Measurements from ENCODE around the gene RSF1. TPM values are rescaled to one million over a fixed set of nuclear protein-coding genes. Genes with fewer than 3 reads are reported as not detected.
"Not testable (repeated sequence)": the region's sequence is repeated elsewhere in the genome, so short reads cannot be mapped to it uniquely, and the experiment has no call there.

Gene RSF1
- polyA plus RNA-seq, 1 of the 3 experiments (the other 2 are of a cell fraction): 8.4 TPM

- TF ChIP-seq FOXJ3 (CRISPR knock-in tag; IDR thresholded peaks at IDR 0.05): no peak
These were observed 3.3 kb upstream of the RSF1 start (continued) for GRCh38 chr11:77823775-77824174.

GRCh38 chr11:77822126-77822525, 1.6 kb upstream of the RSF1 start:
- 87% methylated on average over 13 of the region's 13 CpGs for WGBS (ENCODE audit: low lambda C conversion rate)
- Histone ChIP-seq H3K4me3 (ENCODE audit: low read depth in 2 of 2, low read length in 1 of 2) (peak overlapping the region; percentile 82 to 98; a peak in 3 of 4 replicates), H3K27ac (ENCODE audit: low read depth in 2 of 2, low read length in 1 of 2) (peak overlapping the region in 1 of 2 experiments; percentile 72; a peak in 1 of 4 replicates), H3K4me2 (peak overlapping the region; percentile 87), H3K9ac (peak overlapping the region; percentile 74; the same call in 1 of the 2 replicates), H3K79me2 (ENCODE audit: insufficient read depth) (peaks cover 77% of the 10 kb centered on the region), H4K20me1 (ENCODE audit: insufficient read depth) (peaks cover 21% of the 10 kb centered on the region), H3F3A (replicated peaks; ENCODE audit: insufficient read depth) (peaks cover 14% of the 10 kb centered on the region), H2AFZ (ENCODE audit: low read depth) (peak overlapping the region; percentile 90; the same call in 1 of the 2 replicates)
- H3K27me3 ChIP-seq (ENCODE audit: insufficient read depth); H3K36me3 ChIP-seq (replicated peaks in 1 of 2; ENCODE audit: control insufficient read depth in 1 of 2, insufficient read depth in 2 of 2, low read length in 1 of 2); POLR2A ChIA-PET; DNase-seq; H3K9me2 ChIP-seq; H3K4me1 ChIP-seq (ENCODE audit: control insufficient read depth in 1 of 2, insufficient read depth in 2 of 2, low read depth in 1 of 2, low read length in 1 of 2); H3K9me3 ChIP-seq; CTCF ChIA-PET: not testable (repeated sequence)

- Histone ChIP-seq H2AFZ (ENCODE audit: low read depth) (peak overlapping the region; percentile 90; the same call in 1 of the 2 replicates), H3K27ac (ENCODE audit: low read depth in 2 of 2, low read length in 1 of 2) (peak overlapping the region; percentile 72 to 74), H3K79me2 (ENCODE audit: insufficient read depth) (peaks cover 85% of the 10 kb centered on the region), H3F3A (replicated peaks; ENCODE audit: insufficient read depth) (peaks cover 14% of the 10 kb centered on the region), H3K27me3 (ENCODE audit: insufficient read depth) (no peaks in the 10 kb centered on the region), H3K4me3 (ENCODE audit: low read depth in 2 of 2, low read length in 1 of 2) (peak overlapping the region; percentile 82 to 98), H3K9me2 (no peaks in the 10 kb centered on the region), H3K9me3 (no peaks in the 10 kb centered on the region), H3K4me1 (ENCODE audit: control insufficient read depth in 1 of 2, insufficient read depth in 2 of 2, low read depth in 1 of 2, low read length in 1 of 2) (peaks cover 5% of the 10 kb centered on the region in 2 experiments; a peak in 3 of 4 replicates), H4K20me1 (ENCODE audit: insufficient read depth) (peaks cover 28% of the 10 kb centered on the region), H3K9ac (peak overlapping the region; percentile 74), H3K36me3 (replicated peaks in 1 of 2; ENCODE audit: control insufficient read depth in 1 of 2, insufficient read depth in 2 of 2, low read length in 1 of 2) (peaks cover 0 to 10% of the 10 kb centered on the region in 2 experiments), H3K4me2 (peak overlapping the region; percentile 87)
- 7% methylated on average over 16 of the region's 16 CpGs for WGBS (ENCODE audit: low lambda C conversion rate)
- POLR2A ChIA-PET: interaction anchor here (0.7 kb wide), 1 partner anchor 46 kb away, joined by 3 read pairs; no protein-coding TSS in a partner anchor
- no peak for TF ChIP-seq FOXJ3 (CRISPR knock-in tag; IDR thresholded peaks at IDR 0.05)
- TF ChIP-seq TCF12 (IDR thresholded peaks at IDR 0.05): no peak
- no peak for TF ChIP-seq RXRA (IDR thresholded peaks at IDR 0.05; ENCODE audit: borderline replicate concordance, low read depth)
- TF ChIP-seq GATA2 (CRISPR knock-in tag; IDR thresholded peaks at IDR 0.05): no peak
- TF ChIP-seq IRF3 (IDR thresholded peaks at IDR 0.05; ENCODE audit: low read depth, low read length): no peak
- no peak for TF ChIP-seq SIN3A (IDR thresholded peaks at IDR 0.05; ENCODE audit: borderline replicate concordance, low read depth, low read length)
- TF ChIP-seq YY1 (IDR thresholded peaks at IDR 0.05; ENCODE audit: low read depth): no peak
- TF ChIP-seq USF2 (IDR thresholded peaks at IDR 0.05; ENCODE audit: borderline replicate concordance, low read depth, low read length): no peak
- TF ChIP-seq USF1 (IDR thresholded peaks at IDR 0.05; ENCODE audit: borderline replicate concordance, low read depth): no peak
- no peak for TF ChIP-seq FOSL2 (IDR thresholded peaks at IDR 0.05; ENCODE audit: borderline replicate concordance, low read depth)
- TF ChIP-seq TAF1 (IDR thresholded peaks at IDR 0.05; ENCODE audit: borderline replicate concordance, low read depth, low read length): no peak
- no peak for TF ChIP-seq REST (IDR thresholded peaks at IDR 0.05; ENCODE audit: low read depth, low read length)
- TF ChIP-seq NFIC (IDR thresholded peaks at IDR 0.05; ENCODE audit: borderline replicate concordance): no peak
- CTCF ChIA-PET: interaction anchor here (0.6 to 0.7 kb wide), 2 partner anchors 179 to 188 kb away, joined by 3 read pairs; no protein-coding TSS in a partner anchor
- peak; percentile 51 for DNase-seq
These were observed 878 bp upstream of the RSF1 start for GRCh38 chr11:77821349-77821851.

Data from SK-N-SH (cell line).